ENCODE measurements around the gene WDR59.
"Not testable (repeated sequence)": the region's sequence is repeated elsewhere in the genome, so short reads cannot be mapped to it uniquely, and the experiment has no call there.

The WDR59 gene

DNA sequence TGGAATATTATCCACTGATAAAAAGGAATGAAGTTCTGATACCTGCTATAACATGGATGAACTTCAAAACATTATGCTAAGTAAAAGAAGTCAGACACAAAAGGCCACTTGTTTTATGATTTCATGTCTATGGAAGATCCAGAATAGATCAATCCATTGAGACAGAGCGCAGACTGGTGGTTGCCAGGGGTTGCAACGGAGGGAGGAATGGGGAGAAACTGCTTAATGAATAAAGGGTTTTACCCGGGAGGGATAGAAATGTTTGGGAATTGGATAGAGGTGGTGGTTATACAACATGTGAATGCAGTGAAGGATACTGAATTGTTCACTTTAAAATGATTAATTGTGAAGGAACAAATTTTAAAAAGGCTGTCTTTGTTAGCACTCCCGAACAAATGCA, 30.2 kb downstream of the WDR59 start:
- no peak for DNase-seq

DNA sequence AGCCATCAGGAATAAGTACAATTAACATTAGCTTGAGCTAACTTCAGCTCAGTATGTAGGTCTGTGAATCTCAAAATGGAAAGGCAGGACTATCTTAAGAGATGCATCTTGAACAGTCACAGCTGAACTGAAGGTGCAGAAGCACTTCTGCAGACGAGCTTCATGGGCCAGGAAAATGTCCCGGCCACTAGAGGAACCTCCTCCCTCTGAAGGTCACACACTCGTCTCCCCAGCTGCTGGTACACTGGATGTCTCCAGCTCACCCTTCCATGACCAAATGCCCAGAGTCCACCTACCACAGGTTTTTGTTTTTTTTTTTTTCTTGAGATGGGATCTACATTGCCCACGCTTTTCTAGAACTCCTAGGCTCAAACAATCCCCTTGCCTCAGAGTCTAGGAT, 33.2 kb downstream of the WDR59 start:
- DNase-seq: no peak

DNA sequence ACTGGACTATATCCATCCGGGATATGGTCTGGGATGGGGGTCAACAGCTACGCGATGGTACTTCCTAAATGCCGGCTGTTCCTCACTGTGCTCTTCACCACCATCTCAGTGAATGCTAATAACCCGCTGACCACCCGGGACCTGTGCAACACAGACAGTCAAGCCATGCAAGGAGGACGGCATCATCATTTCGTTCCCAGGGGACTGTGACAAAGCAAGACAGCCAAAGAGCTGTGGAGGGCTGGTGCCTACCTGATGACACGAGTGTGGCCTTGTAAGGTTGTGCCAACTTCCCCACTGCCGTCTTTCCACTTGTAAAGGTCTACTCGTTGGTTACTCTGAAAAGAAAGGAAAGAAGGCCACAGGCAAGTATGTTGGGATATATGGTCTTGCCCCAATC, 33.7 kb downstream of the WDR59 start:
- DNase-seq: no peak

- DNase-seq: no peak
Measured at GRCh38 chr16:74950511-74950910, 34.4 kb downstream of the WDR59 start.

DNA sequence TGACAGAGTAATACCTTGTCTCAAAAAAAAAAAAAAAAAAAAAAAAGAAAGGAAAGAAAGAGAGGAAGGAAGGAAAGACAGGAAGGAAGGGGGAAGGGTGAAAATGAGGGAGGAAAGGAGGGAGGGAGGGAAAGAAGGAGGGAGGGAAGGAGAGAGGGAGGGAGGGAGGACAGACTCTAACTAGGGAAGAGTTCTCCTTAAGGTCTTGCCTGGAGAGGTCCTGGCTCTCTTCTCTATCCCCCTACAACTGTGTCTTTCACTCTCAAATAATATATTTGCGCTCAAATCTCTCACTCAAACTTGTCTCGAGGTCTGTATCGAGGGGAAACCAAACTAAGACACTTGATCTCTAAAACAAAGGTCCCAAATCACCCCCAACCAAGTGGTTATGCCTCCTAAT, 35.6 kb downstream of the WDR59 start:
- no peak for DNase-seq

GRCh38 chr16:74944466-74944865, 40.5 kb downstream of the WDR59 start:
- DNase-seq: no peak

DNA sequence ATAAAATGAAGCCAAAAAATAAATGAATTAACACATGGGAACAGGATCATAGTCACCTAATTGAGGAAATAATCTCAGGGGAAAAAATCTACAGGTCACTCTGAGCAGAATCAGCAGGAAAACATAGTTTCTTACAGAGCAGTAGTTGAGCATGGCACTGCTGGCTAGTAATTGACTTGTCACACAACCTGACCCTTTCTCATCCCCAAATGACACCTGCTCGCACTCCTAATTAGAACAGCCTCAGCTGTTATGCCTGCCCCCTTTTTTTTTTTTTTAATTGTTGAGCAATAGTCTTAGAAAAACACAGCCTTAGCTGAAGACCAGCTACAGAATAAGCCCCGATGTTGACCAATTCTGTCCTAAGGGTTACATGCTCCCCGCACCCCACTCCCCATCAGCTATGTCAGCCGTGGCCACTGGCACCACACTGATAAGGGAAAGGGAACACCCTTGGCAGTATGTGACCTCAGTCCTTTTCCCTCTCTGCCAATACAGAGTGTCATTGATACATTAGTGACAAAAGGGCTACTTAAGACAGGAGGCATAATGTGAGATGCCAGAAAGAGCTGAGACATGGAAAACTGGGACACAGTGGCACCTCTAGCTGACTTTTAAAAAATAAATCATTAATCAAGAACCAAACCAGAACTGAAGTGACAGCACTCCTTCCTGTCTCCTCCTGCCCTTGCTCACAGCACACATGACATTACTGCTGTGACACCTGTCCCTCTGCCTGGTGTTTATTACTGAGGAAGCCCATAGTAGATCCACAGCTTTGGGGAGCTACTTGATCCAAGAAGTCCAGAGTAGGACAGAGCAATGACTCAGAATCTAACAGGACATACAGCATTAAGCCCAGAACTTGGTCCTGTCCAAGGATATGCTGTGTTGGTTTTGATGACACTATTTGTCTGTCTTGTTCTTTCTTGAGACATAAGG, 41.7 kb downstream of the WDR59 start:
- DNase-seq: no peak

GRCh38 chr16:74942566-74942965, 42.4 kb downstream of the WDR59 start:
- DNase-seq: no peak

DNA sequence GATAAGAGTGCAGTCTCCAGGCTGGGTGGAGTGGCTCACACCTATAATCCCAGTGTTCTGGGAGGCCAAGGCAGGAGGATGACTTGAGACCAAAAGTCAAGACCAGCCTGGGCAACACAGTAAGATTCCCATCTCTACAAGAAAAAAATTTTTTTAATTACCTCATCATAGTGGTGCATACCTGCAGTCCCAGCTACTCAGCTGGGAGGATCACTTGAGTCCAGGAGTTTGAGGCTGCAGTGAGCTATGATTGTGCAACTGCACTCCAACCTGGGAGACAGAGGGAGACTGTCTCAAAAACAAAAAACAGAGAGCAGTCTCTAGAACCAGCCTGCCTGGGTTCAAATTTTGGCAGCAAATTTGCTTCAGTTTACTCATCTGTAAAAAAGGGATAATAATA, 45.2 kb downstream of the WDR59 start:
- no peak for DNase-seq

DNA sequence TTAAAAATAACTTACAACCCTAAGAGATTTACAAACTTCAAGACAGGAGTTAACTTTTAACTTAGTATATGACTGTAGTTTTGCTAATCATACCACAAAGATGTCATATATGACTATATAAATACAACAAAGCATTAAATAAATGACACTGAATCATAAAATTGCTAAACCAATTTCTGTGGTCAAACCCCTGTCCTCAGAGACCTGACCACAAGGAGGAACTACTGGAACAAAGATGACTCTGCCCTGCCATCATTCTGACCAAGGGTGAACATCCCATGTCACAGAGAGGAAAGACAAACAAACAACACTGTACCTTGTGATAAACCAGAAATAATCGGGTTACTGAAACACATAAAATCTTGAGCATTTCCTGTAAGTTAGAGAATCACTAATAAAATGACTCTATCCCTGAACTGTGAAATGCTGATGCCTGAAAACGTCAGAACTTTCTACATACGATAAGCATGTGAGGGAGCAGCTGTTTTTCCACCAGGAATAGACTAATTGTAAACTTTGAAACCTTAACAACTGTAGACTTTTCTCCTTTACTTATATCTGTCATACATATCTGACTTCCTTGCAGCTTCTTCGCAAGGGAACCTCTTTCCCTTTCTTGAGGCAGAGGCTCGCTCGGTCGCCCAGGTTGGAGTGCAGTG, 47.9 kb downstream of the WDR59 start:
- DNase-seq: no peak

GRCh38 chr16:74931445-74931844, 53.5 kb downstream of the WDR59 start:
- DNase-seq: no peak

GRCh38 chr16:74929636-74930035, 55.3 kb downstream of the WDR59 start:
- DNase-seq: no peak

GRCh38 chr16:74926805-74927204, 58.1 kb downstream of the WDR59 start:
- no peak for DNase-seq

DNA sequence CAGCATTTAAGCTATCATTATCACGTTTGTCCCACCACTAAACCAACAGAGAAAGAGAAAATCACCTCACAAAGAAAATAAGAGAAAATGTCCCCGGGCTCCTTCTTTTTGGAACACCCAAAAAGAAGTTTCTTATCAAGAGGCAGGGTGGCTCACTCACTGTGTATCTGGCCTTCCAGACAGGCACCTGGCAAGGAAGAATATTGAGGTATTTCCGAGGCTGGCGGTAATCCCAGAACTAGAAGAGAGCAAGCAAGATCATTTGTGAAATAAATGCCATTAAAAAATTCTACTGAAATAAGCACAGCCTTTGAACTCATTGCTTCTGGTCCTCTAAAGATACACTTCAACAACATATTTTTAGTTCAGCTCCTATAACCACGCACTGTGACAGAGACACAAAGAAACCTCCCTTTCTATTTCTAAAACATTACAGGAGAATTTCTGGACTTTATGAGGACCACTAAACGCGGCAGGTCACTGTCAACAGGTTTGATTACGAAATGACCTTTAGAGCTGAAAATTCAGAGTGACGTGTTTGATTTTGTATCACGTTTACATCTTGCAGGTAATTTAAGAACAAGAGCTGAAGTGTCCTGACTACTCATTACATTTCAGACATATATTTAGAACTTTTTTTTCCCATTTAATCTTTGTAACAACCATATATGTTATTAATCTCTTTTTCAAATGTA, 61.0 kb downstream of the WDR59 start:
- no peak for DNase-seq

GRCh38 chr16:74922150-74923138, 62.5 kb downstream of the WDR59 start:
- no peak for DNase-seq

DNA sequence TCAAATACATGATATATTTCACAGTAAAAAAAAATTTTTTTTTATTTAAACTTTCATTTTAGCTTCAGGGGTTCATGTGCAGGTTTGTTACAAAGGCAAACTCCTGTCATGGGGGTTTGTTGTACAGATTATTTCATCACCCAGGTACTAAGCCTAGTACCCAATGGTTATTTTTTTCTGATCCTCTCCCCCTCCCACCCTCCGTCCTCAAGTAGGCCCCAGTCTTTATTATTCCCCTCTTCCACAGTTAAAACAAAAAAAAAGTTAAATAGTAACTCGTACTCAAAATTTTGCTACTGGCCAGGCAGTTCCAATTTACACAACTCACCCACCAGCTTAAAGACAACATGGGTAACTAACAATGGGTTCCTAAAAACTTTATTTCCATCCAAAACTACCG, 63.9 kb downstream of the WDR59 start:
- no peak for DNase-seq

GRCh38 chr16:74909665-74910064, 75.3 kb downstream of the WDR59 start:
- no peak for DNase-seq

DNA sequence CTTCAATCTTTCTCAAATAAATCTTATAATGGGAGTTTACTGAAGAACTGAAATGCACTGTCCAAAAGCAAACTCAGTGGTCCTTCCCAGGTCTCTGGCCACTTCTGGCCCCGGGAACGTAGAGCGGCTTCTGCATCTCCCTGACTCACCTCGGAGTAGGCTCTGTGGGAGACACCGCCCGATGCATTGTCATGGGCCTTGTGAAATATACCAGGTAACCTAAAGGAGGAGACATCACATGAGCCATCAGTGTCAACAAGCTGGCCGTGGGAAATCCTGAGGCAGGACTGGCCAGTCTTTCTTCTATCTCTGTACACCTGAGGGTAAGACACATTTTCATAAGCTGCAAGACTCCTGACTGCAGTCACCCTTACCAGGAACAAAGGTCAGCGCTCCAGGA, 76.2 kb downstream of the WDR59 start:
- DNase-seq: not testable (repeated sequence)

DNA sequence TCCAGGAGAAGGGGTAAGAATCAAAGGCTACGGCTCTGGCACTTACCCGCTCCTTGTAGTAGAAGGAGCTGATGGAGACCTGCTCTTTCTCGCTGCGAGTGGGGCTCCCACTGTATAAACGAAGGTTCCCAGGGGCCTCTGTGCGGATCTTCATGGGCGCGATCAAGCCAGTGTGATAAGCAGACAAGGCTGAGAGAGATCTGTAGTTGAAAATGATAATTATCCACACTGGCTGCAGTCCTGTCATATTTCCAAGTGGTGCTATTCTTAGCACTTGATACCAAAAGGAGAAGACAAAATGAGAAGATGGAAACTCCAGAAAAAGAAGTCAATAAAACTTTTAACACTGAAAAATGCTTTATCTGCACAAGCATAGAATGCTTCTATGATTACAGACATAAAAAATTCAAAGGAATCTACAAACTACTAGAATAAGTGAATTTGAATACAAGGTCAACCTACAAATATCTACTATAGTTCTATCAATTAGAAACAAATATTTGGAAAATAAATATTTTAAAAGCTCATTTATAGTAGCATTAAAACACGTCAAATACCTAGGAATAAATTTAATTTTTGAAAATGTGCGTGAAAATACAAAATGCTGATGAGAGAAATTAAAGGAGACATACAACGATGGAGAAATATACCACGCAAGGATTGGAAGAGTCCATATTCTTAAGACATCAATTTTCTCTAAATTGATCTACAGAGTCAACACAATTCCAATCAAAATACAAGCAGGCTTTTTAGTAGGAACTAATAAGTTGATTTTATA, 80.8 kb downstream of the WDR59 start:
- DNase-seq: no peak

GRCh38 chr16:74903120-74903519, 81.8 kb downstream of the WDR59 start:
- DNase-seq: no peak

GRCh38 chr16:74902161-74902560, 82.8 kb downstream of the WDR59 start:
- DNase-seq: no peak

DNA sequence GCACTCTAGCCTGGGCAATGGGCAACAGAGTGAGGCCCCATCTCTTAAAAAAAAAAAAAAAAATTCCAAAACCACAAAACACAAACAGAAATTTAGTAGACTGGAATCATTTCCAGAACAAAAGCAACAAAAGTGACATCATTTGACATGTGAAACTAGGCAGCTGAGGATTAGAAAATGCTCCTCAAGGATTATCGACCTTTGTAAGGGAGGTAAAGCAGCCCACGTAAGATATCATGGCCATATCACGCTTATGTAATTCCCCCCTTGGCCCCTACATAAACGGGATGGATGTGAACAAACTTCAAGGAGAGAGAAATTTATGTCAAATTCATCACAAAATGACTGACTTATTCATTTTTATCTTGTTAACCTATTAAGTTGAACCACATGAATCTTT, 83.3 kb downstream of the WDR59 start:
- no peak for DNase-seq

Data from NCI-H187 (cell line).